22Rv1 (cell line): ENCODE measurements around the gene NUTM2A.
"Not testable (repeated sequence)": the region's sequence is repeated elsewhere in the genome, so short reads cannot be mapped to it uniquely, and the experiment has no call there.

Experiments used
- ZFX ChIP-seq: fragments of 450-650 bp; IDR thresholded peaks from 2 replicates; pipeline ENCODE4 v1.6.1; 2017; ENCODE audit warnings: antibody characterized with exemption, borderline replicate concordance
- TF ChIP-seq, protein P1 (sequence below): fragments of 450-650 bp; IDR thresholded peaks from 2 replicates; pipeline ENCODE4 v1.5.1; 2017; ENCODE audit warnings: mild to moderate bottlenecking

DNA sequence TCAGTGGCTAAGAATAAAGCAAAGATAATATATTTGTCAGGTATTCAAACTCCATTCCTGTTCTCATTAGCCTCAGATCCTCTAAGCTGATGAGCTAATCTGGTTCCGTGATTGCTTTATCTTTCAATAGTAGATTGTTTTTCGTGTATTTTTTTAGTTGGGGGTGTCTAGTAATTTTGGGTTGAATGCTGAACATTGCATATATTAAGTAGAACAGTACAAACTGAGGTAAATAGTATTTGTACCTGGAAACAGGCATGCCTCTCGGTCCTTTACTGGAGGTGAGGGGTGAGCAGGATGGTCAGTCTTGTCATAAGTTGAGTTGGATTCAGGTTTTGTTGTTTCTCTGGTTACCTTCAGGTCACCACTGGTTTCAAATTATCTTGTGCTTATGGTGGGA, 37.7 kb upstream of the NUTM2A start:
- TF ChIP-seq, protein P1, sequence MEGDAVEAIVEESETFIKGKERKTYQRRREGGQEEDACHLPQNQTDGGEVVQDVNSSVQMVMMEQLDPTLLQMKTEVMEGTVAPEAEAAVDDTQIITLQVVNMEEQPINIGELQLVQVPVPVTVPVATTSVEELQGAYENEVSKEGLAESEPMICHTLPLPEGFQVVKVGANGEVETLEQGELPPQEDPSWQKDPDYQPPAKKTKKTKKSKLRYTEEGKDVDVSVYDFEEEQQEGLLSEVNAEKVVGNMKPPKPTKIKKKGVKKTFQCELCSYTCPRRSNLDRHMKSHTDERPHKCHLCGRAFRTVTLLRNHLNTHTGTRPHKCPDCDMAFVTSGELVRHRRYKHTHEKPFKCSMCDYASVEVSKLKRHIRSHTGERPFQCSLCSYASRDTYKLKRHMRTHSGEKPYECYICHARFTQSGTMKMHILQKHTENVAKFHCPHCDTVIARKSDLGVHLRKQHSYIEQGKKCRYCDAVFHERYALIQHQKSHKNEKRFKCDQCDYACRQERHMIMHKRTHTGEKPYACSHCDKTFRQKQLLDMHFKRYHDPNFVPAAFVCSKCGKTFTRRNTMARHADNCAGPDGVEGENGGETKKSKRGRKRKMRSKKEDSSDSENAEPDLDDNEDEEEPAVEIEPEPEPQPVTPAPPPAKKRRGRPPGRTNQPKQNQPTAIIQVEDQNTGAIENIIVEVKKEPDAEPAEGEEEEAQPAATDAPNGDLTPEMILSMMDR, result not testable (repeated sequence)
- not testable (repeated sequence) for TF ChIP-seq ZFX
